SK-N-SH (cell line): ENCODE results near the gene EEF1E1. TPM values are rescaled to one million over a fixed set of nuclear protein-coding genes. Genes with fewer than 3 reads are reported as not detected.

Experiments
- CTCF ChIA-PET: fragments of 300-600, 350-600 bp; formaldehyde crosslinking; extraction: SDS; loops from one replicate; lab custom pipeline; 2021; lab: Yijun Ruan, JAX
- POLR2A ChIA-PET: fragments of 350-600 bp; sonication (Branson Sonifier 250); formaldehyde crosslinking; extraction: SDS; loops from one replicate; lab custom pipeline; 2020; ENCODE audit warnings: antibody characterized with exemption, inconsistent platforms; lab: Yijun Ruan, JAX
- DNase-seq: peaks from one replicate; pipeline ENCODE4 v3.0.0; 2012
- H2AFZ ChIP-seq: fragments of 200-600 bp; sonication (generic); 2 replicates; pipeline ENCODE4 v1.8.1; 2016; ENCODE audit warnings: antibody characterized with exemption, mild to moderate bottlenecking, low read depth
- H3F3A ChIP-seq: fragments of 200-600 bp; sonication (generic); replicated peaks from 2 replicates; pipeline ENCODE3; 2016; ENCODE audit warnings: antibody characterized with exemption, mild to moderate bottlenecking; ENCODE audit not compliant: insufficient read depth
- H3K27ac ChIP-seq, 2 experiments: fragments of 200-500 bp in 1 of 2; fragments of 200-600 bp in 1 of 2; sonication (Bioruptor generic) in 1 of 2; sonication (generic), shearing (Covaris generic) in 1 of 2; 2 replicates each; pipeline versions ENCODE4 v1.5.1 to v1.6.1; 2014 to 2016; ENCODE audit warnings: low read depth in 2 of 2, inconsistent platforms in 1 of 2, low read length in 1 of 2, mild to moderate bottlenecking in 1 of 2, mixed read lengths in 1 of 2
- H3K27me3 ChIP-seq: fragments of 200-600 bp; sonication (generic), shearing (Covaris generic); 2 replicates; pipeline ENCODE4 v1.6.1; 2016; ENCODE audit warnings: mixed run types; ENCODE audit not compliant: insufficient read depth
- H3K36me3 ChIP-seq, 2 experiments: fragments of 200-500 bp in 1 of 2; fragments of 200-600 bp in 1 of 2; sonication (Bioruptor generic) in 1 of 2; sonication (generic) in 1 of 2; replicated peaks in 1 of 2; 2 replicates each; pipeline versions ENCODE3 to v1.5.1; 2014 to 2016; ENCODE audit warnings: low read length in 1 of 2, mild to moderate bottlenecking in 1 of 2; ENCODE audit not compliant: insufficient read depth in 2 of 2, control insufficient read depth in 1 of 2
- H3K4me1 ChIP-seq, 2 experiments: fragments of 200-500 bp in 1 of 2; fragments of 200-600 bp in 1 of 2; sonication (Bioruptor generic) in 1 of 2; sonication (generic), shearing (Covaris generic) in 1 of 2; 2 replicates each; pipeline versions ENCODE4 v1.5.1 to v1.6.1; 2014 to 2016; ENCODE audit warnings: low read depth in 1 of 2, low read length in 1 of 2, mixed run types in 1 of 2; ENCODE audit not compliant: insufficient read depth in 2 of 2, control insufficient read depth in 1 of 2
- H3K4me2 ChIP-seq: fragments of 200-600 bp; sonication (generic), shearing (Covaris generic); 2 replicates; pipeline ENCODE4 v1.6.1; 2017; ENCODE audit warnings: mixed run types
- H3K4me3 ChIP-seq, 2 experiments: fragments of 200-500 bp in 1 of 2; fragments of 200-600 bp in 1 of 2; sonication (Bioruptor generic) in 1 of 2; sonication (generic), shearing (Covaris generic) in 1 of 2; 2 replicates each; pipeline versions ENCODE4 v1.5.1 to v1.8.1; 2014 to 2016; ENCODE audit warnings: low read depth in 2 of 2, inconsistent platforms in 1 of 2, low read length in 1 of 2, mild to moderate bottlenecking in 1 of 2, mixed read lengths in 1 of 2, moderate library complexity in 1 of 2
- H3K79me2 ChIP-seq: fragments of 200-600 bp; sonication (generic); 2 replicates; pipeline ENCODE4 v1.8.1; 2017; ENCODE audit warnings: mild to moderate bottlenecking; ENCODE audit not compliant: insufficient read depth
- H3K9ac ChIP-seq: fragments of 200-600 bp; sonication (generic); 2 replicates; pipeline ENCODE4 v1.6.1; 2017; ENCODE audit warnings: mixed run types
- H3K9me2 ChIP-seq: fragments of 200-600 bp; sonication (generic); 2 replicates; pipeline ENCODE4 v1.6.1; 2017; ENCODE audit warnings: mixed run types
- H3K9me3 ChIP-seq: fragments of 200-600 bp; sonication (generic); 2 replicates; pipeline ENCODE4 v1.6.1; 2017; ENCODE audit warnings: mixed run types, mild to moderate bottlenecking, moderate library complexity
- H4K20me1 ChIP-seq: fragments of 200-600 bp; sonication (generic); 2 replicates; pipeline ENCODE4 v1.6.1; 2017; ENCODE audit warnings: mild to moderate bottlenecking, mixed run types; ENCODE audit not compliant: insufficient read depth
- ELF1 ChIP-seq: IDR thresholded peaks from 2 replicates; pipeline ENCODE4 v1.4.0; 2012
- FOXM1 ChIP-seq: IDR thresholded peaks from 2 replicates; pipeline ENCODE4 v1.4.0; 2012; ENCODE audit warnings: low read depth, mild to moderate bottlenecking
- GATA2 ChIP-seq: sonication (generic); formaldehyde crosslinking; IDR thresholded peaks from 2 replicates; pipeline ENCODE4 v1.5.0; 2020; ENCODE audit warnings: mild to moderate bottlenecking, missing genetic modification reagents
- JUND ChIP-seq: IDR thresholded peaks from 2 replicates; pipeline ENCODE4 v1.4.0; 2012
- NFIC ChIP-seq: IDR thresholded peaks from 2 replicates; pipeline ENCODE4 v1.4.0; 2012; ENCODE audit warnings: borderline replicate concordance
- POLR2AphosphoS5 ChIP-seq: IDR thresholded peaks from 2 replicates; pipeline ENCODE4 v1.6.1; 2012; ENCODE audit warnings: low read depth, low read length
- RAD21 ChIP-seq: IDR thresholded peaks from 2 replicates; pipeline ENCODE4 v1.6.1; 2012; ENCODE audit warnings: mild to moderate bottlenecking, low read length
- RCOR1 ChIP-seq: fragments of 150-350 bp; IDR thresholded peaks from 2 replicates; pipeline ENCODE4 v1.6.1; 2017; ENCODE audit warnings: antibody characterized with exemption, low read length
- RFX5 ChIP-seq: IDR thresholded peaks from 2 replicates; pipeline ENCODE4 v1.6.1; 2012; ENCODE audit warnings: mild to moderate bottlenecking, improper control_type of control experiment, low read length
- RXRA ChIP-seq: IDR thresholded peaks from 2 replicates; pipeline ENCODE4 v1.4.0; 2012; ENCODE audit warnings: low read depth, mild to moderate bottlenecking, borderline replicate concordance
- SIN3A ChIP-seq: IDR thresholded peaks from 2 replicates; pipeline ENCODE4 v1.6.1; 2012; ENCODE audit warnings: low read depth, mild to moderate bottlenecking, low read length, moderate library complexity, borderline replicate concordance
- SMC3 ChIP-seq: IDR thresholded peaks from 2 replicates; pipeline ENCODE4 v1.6.1; 2012; ENCODE audit warnings: low read depth, low read length, improper control_type of control experiment
- TAF1 ChIP-seq: IDR thresholded peaks from 2 replicates; pipeline ENCODE4 v1.6.1; 2012; ENCODE audit warnings: low read depth, mild to moderate bottlenecking, low read length, moderate library complexity, borderline replicate concordance
- TCF12 ChIP-seq: IDR thresholded peaks from 2 replicates; pipeline ENCODE4 v1.4.0; 2012
- TEAD4 ChIP-seq: IDR thresholded peaks from 2 replicates; pipeline ENCODE4 v1.4.0; 2012; ENCODE audit warnings: mild to moderate bottlenecking, borderline replicate concordance; ENCODE audit not compliant: insufficient read depth
- USF1 ChIP-seq: IDR thresholded peaks from 2 replicates; pipeline ENCODE4 v1.4.0; 2012; ENCODE audit warnings: low read depth, borderline replicate concordance
- USF2 ChIP-seq: fragments of 150-350 bp; IDR thresholded peaks from 2 replicates; pipeline ENCODE4 v1.6.1; 2017; ENCODE audit warnings: antibody characterized with exemption, low read length, low read depth, borderline replicate concordance
- WGBS: methylation state at CpG from one replicate; pipeline ENCODE4 v1.1.6; 2017; ENCODE audit warnings: low lambda C conversion rate; 5-methylcytosine and 5-hydroxymethylcytosine counted together
- polyA plus RNA-seq, 3 experiments: library from polyadenylated mRNA; depleted of rRNA; stranded (reverse); fragments of >200 nt; gene quantifications; 2 replicates each; pipeline ENCODE4 v1.2.3, GENCODE V29; 2012
- TF ChIP-seq, protein P1 (sequence below): IDR thresholded peaks from 2 replicates; pipeline ENCODE4 v1.4.0; 2012; ENCODE audit warnings: low read depth
- TF ChIP-seq, protein P2 (sequence below): fragments of 150-350 bp; IDR thresholded peaks from 2 replicates; pipeline ENCODE4 v1.6.1; 2016; ENCODE audit warnings: mild to moderate bottlenecking, low read depth, low read length

EEF1E1 gene
- polyA plus RNA-seq, 1 of the 3 experiments (the other 2 are of a cell fraction) = 60.8 TPM

DNA sequence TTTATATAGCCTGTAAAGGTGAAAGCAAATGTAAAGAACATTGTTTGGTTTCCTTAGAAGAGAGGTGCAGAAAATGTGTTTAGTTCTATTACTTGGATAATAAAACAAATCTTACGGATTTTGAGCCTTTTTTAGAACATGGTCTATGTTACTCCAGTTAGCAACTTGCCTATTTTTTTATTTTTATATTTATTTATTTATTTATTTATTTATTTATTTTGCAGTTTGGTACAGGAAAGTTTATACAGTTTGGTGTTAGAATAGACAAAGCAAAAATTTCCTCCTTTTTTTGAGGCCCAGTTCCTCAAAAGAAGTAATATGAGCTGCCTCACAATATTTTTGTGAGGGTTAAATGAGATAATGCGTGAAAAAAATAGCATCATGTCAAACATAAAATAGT lies 41.6 kb upstream of the EEF1E1 start:
- Histone ChIP-seq H3K79me2 (no peaks in the 10 kb centered on the region), H3K4me3 (no peak overlapping the region), H3F3A (no peaks in the 10 kb centered on the region), H3K9me2 (no peaks in the 10 kb centered on the region), H3K4me2 (no peak overlapping the region), H3K9me3 (no peaks in the 10 kb centered on the region), H3K27me3 (no peaks in the 10 kb centered on the region), H3K36me3 (no peaks in the 10 kb centered on the region), H3K4me1 (no peaks in the 10 kb centered on the region), H3K27ac (no peak overlapping the region), H2AFZ (no peak overlapping the region), H4K20me1 (no peaks in the 10 kb centered on the region), H3K9ac (no peak overlapping the region)
- DNase-seq = no peak
- POLR2A ChIA-PET = no interaction called here
- TF ChIP-seq NFIC = no peak
- TF ChIP-seq USF1 = no peak
- TF ChIP-seq, protein P1, sequence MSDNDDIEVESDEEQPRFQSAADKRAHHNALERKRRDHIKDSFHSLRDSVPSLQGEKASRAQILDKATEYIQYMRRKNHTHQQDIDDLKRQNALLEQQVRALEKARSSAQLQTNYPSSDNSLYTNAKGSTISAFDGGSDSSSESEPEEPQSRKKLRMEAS = no peak
- TF ChIP-seq RAD21 = no peak
- TF ChIP-seq TAF1 = no peak
- TF ChIP-seq JUND = no peak
- TF ChIP-seq RFX5 = no peak
- no peak for TF ChIP-seq TEAD4
- TF ChIP-seq POLR2AphosphoS5 = no peak
- no peak for TF ChIP-seq SIN3A
- TF ChIP-seq SMC3 = no peak
- WGBS = 53% methylated on average over 2 of the region's 2 CpGs
- CTCF ChIA-PET = interaction anchor here (2.0 kb wide), 1 partner anchor 75 kb away, joined by 7 read pairs; no protein-coding TSS in a partner anchor

GRCh38 chr6:8139451-8139850 lies 37.1 kb upstream of the EEF1E1 start:
- H3K9me3 ChIP-seq = no peaks in the 10 kb centered on the region
- POLR2A ChIA-PET = no interaction called here
- TF ChIP-seq USF2 (no peak), SIN3A (no peak), GATA2 (no peak), FOXM1 (no peak), TCF12 (no peak), ELF1 (no peak), RXRA (no peak), RCOR1 (no peak), USF1 (no peak)
- TF ChIP-seq, protein P2, sequence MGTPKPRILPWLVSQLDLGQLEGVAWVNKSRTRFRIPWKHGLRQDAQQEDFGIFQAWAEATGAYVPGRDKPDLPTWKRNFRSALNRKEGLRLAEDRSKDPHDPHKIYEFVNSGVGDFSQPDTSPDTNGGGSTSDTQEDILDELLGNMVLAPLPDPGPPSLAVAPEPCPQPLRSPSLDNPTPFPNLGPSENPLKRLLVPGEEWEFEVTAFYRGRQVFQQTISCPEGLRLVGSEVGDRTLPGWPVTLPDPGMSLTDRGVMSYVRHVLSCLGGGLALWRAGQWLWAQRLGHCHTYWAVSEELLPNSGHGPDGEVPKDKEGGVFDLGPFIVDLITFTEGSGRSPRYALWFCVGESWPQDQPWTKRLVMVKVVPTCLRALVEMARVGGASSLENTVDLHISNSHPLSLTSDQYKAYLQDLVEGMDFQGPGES = no peak
- TF ChIP-seq, protein P1 = no peak
- TF ChIP-seq, all 33 proteins: peak for 0
- Histone ChIP-seq H3K36me3 (no peaks in the 10 kb centered on the region), H3K27ac (no peak overlapping the region), H3F3A (no peaks in the 10 kb centered on the region), H3K79me2 (no peaks in the 10 kb centered on the region), H3K4me3 (no peak overlapping the region), H3K9me2 (no peaks in the 10 kb centered on the region), H4K20me1 (no peaks in the 10 kb centered on the region), H3K4me2 (no peak overlapping the region), H3K9ac (no peak overlapping the region), H3K27me3 (no peaks in the 10 kb centered on the region; the same call in 1 of the 2 replicates), H3K4me1 (no peaks in the 10 kb centered on the region), H2AFZ (no peak overlapping the region)
- DNase-seq = no peak
- WGBS = 57% methylated on average over 5 of the region's 7 CpGs
- CTCF ChIA-PET = interaction anchor here (0.9 to 3.6 kb wide), 2 partner anchors 8 to 1278 kb away, joined by 3 to 31 read pairs; no protein-coding TSS in a partner anchor
